HG03103 (cell line): ENCODE data around the gene UROC1.

ENCODE experiments used
- ATAC-seq: cut with Tn5 transposase; IDR thresholded peaks from one replicate; pipeline ENCODE4 v1.9.1; 2021; ENCODE audit warnings: low read depth; ENCODE audit not compliant: unreplicated experiment

The UROC1 gene

GRCh38 chr3:126517986-126518778, 609 bp upstream of the UROC1 start:
- ATAC-seq = no peak

- ATAC-seq = no peak
Measured at GRCh38 chr3:126516936-126517290, 660 bp downstream of the UROC1 start.

GRCh38 chr3:126516152-126516935, 1.2 kb downstream of the UROC1 start:
- no peak for ATAC-seq

- ATAC-seq = no peak
Measured at GRCh38 chr3:126515066-126515706, 2.4 kb downstream of the UROC1 start.

DNA sequence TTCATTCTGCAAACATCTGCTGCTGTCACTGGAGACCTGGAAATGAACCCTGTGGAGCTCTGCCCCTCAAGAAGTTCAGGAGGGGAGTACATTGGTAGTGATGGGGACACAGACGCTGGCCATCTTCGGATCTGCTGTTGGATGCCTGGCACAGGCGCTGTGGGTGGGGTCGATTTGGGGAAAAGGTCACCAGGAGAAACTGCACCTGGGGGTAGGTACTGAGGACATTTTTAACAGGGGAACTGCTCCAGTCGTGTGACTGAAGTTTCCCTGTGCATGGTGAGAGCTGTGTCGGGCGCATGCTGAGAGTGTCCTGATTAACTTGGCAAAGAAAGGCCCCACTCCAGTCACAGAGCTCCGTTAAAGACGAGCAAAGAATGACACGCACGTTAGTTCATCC, 3.4 kb downstream of the UROC1 start:
- ATAC-seq = no peak

- no peak for ATAC-seq
Measured at GRCh38 chr3:126512916-126513650, 4.5 kb downstream of the UROC1 start.

- ATAC-seq = no peak
Measured at GRCh38 chr3:126512026-126512425, 5.5 kb downstream of the UROC1 start.

DNA sequence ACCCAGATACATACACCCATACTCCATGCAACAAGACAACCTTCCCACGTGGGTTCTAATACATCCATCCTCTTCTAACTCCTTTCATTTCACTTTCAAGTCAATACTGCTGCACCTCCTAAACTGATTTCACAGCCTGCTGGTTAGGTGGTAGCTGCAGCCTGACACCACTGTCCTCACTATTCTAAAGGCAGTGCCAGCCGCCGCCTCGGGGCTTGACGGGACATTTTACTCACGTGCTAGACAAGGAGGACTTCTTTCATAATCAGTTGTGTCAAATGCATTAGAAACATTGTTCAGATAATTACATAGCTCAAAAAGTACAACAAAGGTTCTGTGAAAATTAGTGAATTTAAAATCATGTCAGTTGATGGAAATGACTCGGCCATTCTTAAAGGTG, 6.3 kb downstream of the UROC1 start:
- ATAC-seq = no peak

DNA sequence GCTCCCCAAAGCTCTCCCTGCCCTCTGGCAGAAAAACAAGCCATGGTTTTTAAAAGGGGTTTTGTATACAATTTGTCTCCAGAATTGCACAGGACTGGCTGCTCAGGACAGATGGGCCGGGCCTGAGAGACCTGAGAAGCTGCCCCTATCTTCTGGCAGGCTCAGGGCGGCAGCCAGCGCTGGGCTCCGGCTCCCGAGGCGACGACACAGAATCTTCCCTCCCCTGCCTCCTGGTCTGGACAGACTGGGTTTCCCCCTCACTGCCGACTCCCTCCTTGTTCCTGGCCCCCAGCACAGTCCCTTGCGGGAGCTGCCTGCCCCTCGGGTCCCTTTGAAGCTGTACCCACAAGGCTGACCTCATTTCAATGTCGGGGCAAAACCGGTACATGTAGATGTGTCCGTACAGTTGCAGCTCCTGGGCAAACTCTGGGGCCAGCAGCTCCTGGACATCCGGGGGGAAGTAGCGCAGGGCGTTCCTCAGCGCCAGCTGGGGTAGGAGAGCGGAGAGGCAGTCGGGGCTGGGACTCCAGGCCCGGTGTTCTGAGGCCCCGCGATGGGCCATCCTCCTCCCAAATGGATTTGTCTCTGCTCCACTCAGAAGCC, 7.2 kb downstream of the UROC1 start:
- ATAC-seq = no peak

GRCh38 chr3:126509597-126510307, 7.8 kb downstream of the UROC1 start:
- no peak for ATAC-seq

- no peak for ATAC-seq
Measured at GRCh38 chr3:126508564-126508964, 9.0 kb downstream of the UROC1 start.

GRCh38 chr3:126507886-126508285, 9.7 kb downstream of the UROC1 start:
- no peak for ATAC-seq

DNA sequence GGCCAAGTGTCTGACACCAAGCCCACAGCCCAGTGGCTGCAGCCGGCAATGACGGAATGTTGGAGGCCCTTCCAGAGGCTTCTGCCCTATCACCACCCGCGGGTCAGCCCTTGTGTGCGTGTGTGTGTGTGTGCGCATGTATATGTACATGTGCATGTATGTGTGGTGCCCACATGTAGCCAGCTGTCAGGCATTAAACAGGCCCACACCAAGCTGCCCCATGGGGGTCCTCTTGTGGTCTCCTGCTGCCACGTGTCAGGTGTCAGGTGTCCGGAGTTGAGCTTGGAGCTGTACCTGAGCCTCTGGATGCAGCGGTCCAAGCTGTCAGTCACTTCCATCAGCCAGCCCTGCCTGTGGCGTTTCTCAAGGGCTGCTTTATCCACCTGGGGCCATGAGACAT, 13.9 kb downstream of the UROC1 start:
- no peak for ATAC-seq

DNA sequence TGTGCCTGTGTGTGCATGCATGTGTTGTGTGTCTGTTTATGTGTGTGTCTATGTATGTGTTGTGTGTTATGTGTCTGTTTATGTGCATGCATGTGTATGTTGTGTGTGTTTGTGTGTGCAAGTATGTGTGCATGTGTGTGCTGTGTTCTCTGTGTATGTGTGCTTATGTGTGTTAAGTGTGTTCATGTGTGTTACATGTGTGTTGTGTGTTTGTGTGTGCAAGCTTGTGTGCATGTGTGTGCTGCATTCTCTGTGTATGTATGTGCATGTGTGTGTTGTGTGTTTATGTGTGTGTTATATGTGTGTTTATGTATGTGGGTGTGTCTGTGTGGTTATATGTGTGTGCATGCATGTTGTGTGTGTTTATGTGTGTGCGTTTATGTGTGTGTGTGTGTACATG, 14.9 kb downstream of the UROC1 start:
- ATAC-seq = no peak

DNA sequence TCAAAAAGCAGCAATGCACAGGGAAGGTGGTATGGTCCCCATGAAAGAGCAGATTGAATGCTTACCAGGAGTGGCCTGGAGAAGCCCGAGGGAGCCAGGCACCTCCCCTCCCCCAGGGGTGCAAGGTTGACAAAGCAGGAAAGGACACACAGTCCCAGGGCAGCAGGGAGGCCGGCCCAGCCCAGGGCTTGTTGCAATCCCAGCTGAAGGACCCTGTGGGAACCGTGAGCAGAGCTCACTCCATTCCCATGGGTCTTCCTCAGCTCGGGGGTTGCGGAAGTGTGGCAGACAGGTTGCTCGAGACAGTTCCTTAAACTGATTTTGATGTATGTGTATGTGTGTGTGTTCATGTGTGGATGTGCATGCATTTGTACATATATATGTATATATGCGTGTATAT, 15.8 kb downstream of the UROC1 start:
- ATAC-seq = no peak

- ATAC-seq = no peak
Measured at GRCh38 chr3:126501054-126501453, 16.5 kb downstream of the UROC1 start.

DNA sequence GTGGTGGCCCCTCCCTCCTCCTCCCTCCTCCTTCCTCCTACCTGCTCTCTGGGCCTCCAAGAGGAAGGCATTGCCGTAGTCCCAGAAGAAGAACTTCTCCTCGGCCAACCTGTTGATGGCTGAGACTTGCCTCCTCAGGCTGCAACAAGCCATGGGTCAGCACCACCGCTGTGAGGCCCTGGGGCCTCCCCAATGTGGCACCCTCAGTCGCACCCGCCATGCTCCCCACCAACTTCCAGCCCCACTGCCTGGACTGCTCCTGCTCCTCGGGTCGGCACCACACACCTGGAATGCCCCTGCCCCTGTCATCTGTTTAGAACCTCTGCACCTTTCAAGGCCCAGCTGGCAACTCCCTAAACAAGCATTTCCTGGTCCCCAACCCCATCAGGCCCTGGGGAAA, 17.6 kb downstream of the UROC1 start:
- no peak for ATAC-seq

DNA sequence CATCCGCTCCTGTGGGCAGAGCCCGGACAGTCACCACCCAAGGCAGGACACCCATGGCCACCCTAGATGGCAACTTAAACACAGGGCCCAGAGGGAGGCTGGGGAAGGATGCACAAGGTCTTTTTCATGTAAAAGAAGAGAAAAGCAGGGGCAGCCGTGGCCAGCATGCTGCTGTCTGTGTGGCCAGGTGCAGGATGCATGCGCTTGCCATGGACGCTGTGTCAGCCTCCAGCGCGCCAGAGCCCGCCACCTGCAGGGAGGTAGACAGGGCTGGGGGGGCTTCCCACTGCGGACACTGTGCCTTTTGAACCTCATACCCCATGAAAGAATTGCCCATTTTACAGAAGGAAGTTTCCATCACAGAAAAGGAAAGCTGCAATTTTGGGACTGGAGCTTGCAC, 18.2 kb downstream of the UROC1 start:
- no peak for ATAC-seq

- no peak for ATAC-seq
Measured at GRCh38 chr3:126498929-126499328, 18.6 kb downstream of the UROC1 start.

GRCh38 chr3:126498461-126498860, 19.1 kb downstream of the UROC1 start:
- no peak for ATAC-seq
